ENCODE results near the gene CCDC178.
A peak's percentile ranks its signal among the peaks of the same experiment; 100 is the strongest.

Gene CCDC178

DNA sequence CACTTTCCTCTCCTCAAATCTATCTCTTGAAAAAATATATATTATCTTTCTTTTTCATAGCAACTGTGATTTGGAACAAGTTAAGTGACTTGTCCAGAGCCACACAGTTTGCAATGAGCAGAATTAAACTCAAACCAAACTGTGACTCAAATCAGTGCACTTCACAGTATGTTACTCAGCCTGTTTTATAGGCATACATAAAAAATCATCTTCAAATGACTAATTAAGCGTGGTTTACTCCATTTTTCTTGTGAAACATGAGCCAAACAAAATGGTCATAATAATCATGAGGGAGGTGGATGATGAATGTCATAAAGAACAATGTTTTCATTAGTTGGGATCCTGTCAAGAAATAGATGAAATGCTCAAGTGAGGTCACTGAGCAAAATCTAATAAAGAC lies 6.1 kb upstream of the CCDC178 start:
- Histone ChIP-seq H4K91ac (ENCODE audit: low read depth, low read length) (no peak overlapping the region), H2BK5ac (ENCODE audit: low read depth, low read length, poor library complexity) (no peak overlapping the region), H2BK12ac (ENCODE audit: low read length) (no peak overlapping the region), H3K14ac (ENCODE audit: low read length) (no peak overlapping the region), H3K23ac (ENCODE audit: low read length) (no peak overlapping the region), H2BK120ac (ENCODE audit: insufficient read depth, low read length, poor library complexity) (no peak overlapping the region), H3K36me3 (ENCODE audit: control insufficient read depth in 1 of 2, insufficient read depth in 2 of 2, low read length in 2 of 2) (no peaks in the 10 kb centered on the region), H2AFZ (ENCODE audit: insufficient read depth, low read length, poor library complexity) (no peak overlapping the region), H3K27ac (ENCODE audit: low read depth, low read length) (no peak overlapping the region), H3K4me3 (ENCODE audit: low read depth, low read length) (no peak overlapping the region), H2AK5ac (ENCODE audit: low read length) (no peak overlapping the region), H4K8ac (ENCODE audit: low read depth, low read length) (no peak overlapping the region), H3K4me1 (ENCODE audit: control insufficient read depth in 1 of 2, insufficient read depth in 2 of 2, low read length in 2 of 2) (no peaks in the 10 kb centered on the region), H3K79me2 (ENCODE audit: control insufficient read depth, insufficient read depth, low read length, poor library complexity) (no peaks in the 10 kb centered on the region), H4K12ac (ENCODE audit: low read depth, low read length) (no peak overlapping the region), H3K4me2 (ENCODE audit: low read length) (no peak overlapping the region), H3K9ac (ENCODE audit: low read length) (no peak overlapping the region), H3K4ac (ENCODE audit: low read depth, low read length) (no peak overlapping the region), H3K18ac (ENCODE audit: low read length) (no peak overlapping the region), H3K79me1 (ENCODE audit: low read length) (no peaks in the 10 kb centered on the region), H3K27me3 (ENCODE audit: insufficient read depth, low read length) (no peaks in the 10 kb centered on the region), H3K9me3 (ENCODE audit: insufficient read depth, low read depth, low read length) (no peaks in the 10 kb centered on the region)
- DNase-seq, result peak in 1 of 2 donors; percentile 4
- WGBS (ENCODE audit: extremely low coverage, insufficient coverage, insufficient read length), result no CpG with 5 or more reads among the region's 1 CpG

DNA sequence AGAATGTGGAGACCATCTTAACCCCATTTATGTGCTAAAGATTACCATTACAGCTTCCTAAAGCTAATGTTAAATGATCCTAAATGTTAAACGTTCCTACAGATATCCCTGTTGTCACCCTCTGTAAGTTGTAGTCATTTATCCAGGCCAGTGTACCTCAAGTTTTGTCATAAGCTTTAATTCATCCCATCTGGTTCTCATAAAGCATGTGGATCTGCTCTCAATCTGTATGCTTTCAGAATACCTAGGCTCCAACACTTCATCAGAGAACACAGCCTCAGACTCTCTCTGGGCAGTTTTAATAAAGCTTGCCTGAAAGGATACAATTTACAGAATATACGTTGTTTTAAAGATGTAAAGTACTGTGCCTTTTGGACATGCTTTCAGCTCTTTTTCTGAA lies 4.2 kb upstream of the CCDC178 start:
- Histone ChIP-seq H3K27me3 (ENCODE audit: insufficient read depth, low read length) (peaks cover 5% of the 10 kb centered on the region), H4K12ac (ENCODE audit: low read depth, low read length) (no peak overlapping the region), H3K9me3 (ENCODE audit: insufficient read depth, low read depth, low read length) (no peaks in the 10 kb centered on the region), H3K4me2 (ENCODE audit: low read length) (no peak overlapping the region), H2BK12ac (ENCODE audit: low read length) (no peak overlapping the region), H4K8ac (ENCODE audit: low read depth, low read length) (no peak overlapping the region), H3K27ac (ENCODE audit: low read depth, low read length) (no peak overlapping the region), H3K18ac (ENCODE audit: low read length) (no peak overlapping the region), H3K23ac (ENCODE audit: low read length) (no peak overlapping the region), H3K4me1 (ENCODE audit: control insufficient read depth in 1 of 2, insufficient read depth in 2 of 2, low read length in 2 of 2) (no peaks in the 10 kb centered on the region), H2BK5ac (ENCODE audit: low read depth, low read length, poor library complexity) (no peak overlapping the region), H3K36me3 (ENCODE audit: control insufficient read depth in 1 of 2, insufficient read depth in 2 of 2, low read length in 2 of 2) (no peaks in the 10 kb centered on the region), H3K4ac (ENCODE audit: low read depth, low read length) (no peak overlapping the region), H4K91ac (ENCODE audit: low read depth, low read length) (no peak overlapping the region), H2AK5ac (ENCODE audit: low read length) (no peak overlapping the region), H3K4me3 (ENCODE audit: low read depth, low read length) (no peak overlapping the region), H3K79me2 (ENCODE audit: control insufficient read depth, insufficient read depth, low read length, poor library complexity) (no peaks in the 10 kb centered on the region), H3K9ac (ENCODE audit: low read length) (no peak overlapping the region), H3K79me1 (ENCODE audit: low read length) (peaks cover 4% of the 10 kb centered on the region), H2BK120ac (ENCODE audit: insufficient read depth, low read length, poor library complexity) (no peak overlapping the region), H2AFZ (ENCODE audit: insufficient read depth, low read length, poor library complexity) (no peak overlapping the region), H3K14ac (ENCODE audit: low read length) (no peak overlapping the region)
- no peak for DNase-seq
- no CpG with 5 or more reads among the region's 2 CpGs for WGBS (ENCODE audit: extremely low coverage, insufficient coverage, insufficient read length)

DNA sequence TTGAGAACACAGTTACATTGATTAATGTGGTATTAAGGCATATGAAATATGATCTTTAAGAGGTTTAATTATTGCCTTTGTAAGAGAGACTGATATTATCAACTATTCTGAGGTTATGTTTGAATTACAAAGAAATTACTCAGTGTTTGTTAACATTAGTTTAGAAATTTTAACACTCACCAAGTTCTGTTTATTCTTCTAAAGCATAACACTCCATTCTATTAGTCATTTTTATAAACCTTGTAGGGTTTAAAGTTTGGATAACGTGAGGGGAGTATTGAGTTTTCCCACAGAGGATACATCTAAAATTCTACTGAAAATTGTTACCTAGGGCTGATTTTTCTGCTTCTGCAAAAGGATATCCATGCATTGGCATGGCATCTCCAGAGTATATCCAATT lies 7.7 kb downstream of the CCDC178 start:
- H2AFZ ChIP-seq (ENCODE audit: insufficient read depth, low read length, poor library complexity), result no peak overlapping the region
- no peaks in the 10 kb centered on the region for H3K79me1 ChIP-seq (ENCODE audit: low read length)
- no peak overlapping the region for H3K4me2 ChIP-seq (ENCODE audit: low read length)
- no peaks in the 10 kb centered on the region for H3K79me2 ChIP-seq (ENCODE audit: control insufficient read depth, insufficient read depth, low read length, poor library complexity)
- H3K4me1 ChIP-seq (ENCODE audit: control insufficient read depth in 1 of 2, insufficient read depth in 2 of 2, low read length in 2 of 2), result no peaks in the 10 kb centered on the region
- no peak overlapping the region for H3K9ac ChIP-seq (ENCODE audit: low read length)
- no peak overlapping the region for H3K23ac ChIP-seq (ENCODE audit: low read length)
- H4K91ac ChIP-seq (ENCODE audit: low read depth, low read length), result no peak overlapping the region
- no peaks in the 10 kb centered on the region for H3K36me3 ChIP-seq (ENCODE audit: control insufficient read depth in 1 of 2, insufficient read depth in 2 of 2, low read length in 2 of 2)
- H3K27ac ChIP-seq (ENCODE audit: low read depth, low read length), result no peak overlapping the region
- H3K18ac ChIP-seq (ENCODE audit: low read length), result no peak overlapping the region
- no peak overlapping the region for H2AK5ac ChIP-seq (ENCODE audit: low read length)
- no peak overlapping the region for H4K12ac ChIP-seq (ENCODE audit: low read depth, low read length)
- H3K14ac ChIP-seq (ENCODE audit: low read length), result no peak overlapping the region
- no peak overlapping the region for H2BK12ac ChIP-seq (ENCODE audit: low read length)
- H4K8ac ChIP-seq (ENCODE audit: low read depth, low read length), result no peak overlapping the region
- no peak overlapping the region for H2BK5ac ChIP-seq (ENCODE audit: low read depth, low read length, poor library complexity)
- H3K4ac ChIP-seq (ENCODE audit: low read depth, low read length), result no peak overlapping the region
- no peak for DNase-seq
- H3K9me3 ChIP-seq (ENCODE audit: insufficient read depth, low read depth, low read length), result no peaks in the 10 kb centered on the region
- H3K27me3 ChIP-seq (ENCODE audit: insufficient read depth, low read length), result no peaks in the 10 kb centered on the region
- WGBS (ENCODE audit: extremely low coverage, insufficient coverage, insufficient read length), result no CpG with 5 or more reads among the region's 1 CpG
- H2BK120ac ChIP-seq (ENCODE audit: insufficient read depth, low read length, poor library complexity), result no peak overlapping the region
- H3K4me3 ChIP-seq (ENCODE audit: low read depth, low read length), result no peak overlapping the region

DNA sequence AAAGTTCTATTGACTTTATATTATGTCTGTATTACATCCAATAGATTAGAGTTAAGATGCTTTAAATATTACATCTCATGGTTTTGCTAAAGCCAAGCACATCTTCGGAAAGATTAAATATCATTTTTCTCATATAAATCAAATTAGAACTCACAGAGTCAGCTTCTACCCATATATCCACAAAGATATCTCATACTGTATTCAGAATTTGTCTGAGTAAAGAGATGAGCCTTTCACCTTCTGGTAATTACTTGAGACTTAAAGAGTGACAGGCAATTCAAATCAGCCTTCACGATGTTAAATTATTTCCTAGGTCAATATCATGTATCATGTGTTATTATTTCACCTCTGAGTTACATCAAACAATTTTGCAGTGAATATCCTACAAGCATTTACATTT lies 13.0 kb downstream of the CCDC178 start:
- H2AK5ac ChIP-seq (ENCODE audit: low read length), result no peak overlapping the region
- no peak overlapping the region for H3K4me3 ChIP-seq (ENCODE audit: low read depth, low read length)
- H3K9ac ChIP-seq (ENCODE audit: low read length), result no peak overlapping the region
- no peak overlapping the region for H2AFZ ChIP-seq (ENCODE audit: insufficient read depth, low read length, poor library complexity)
- no peak for DNase-seq
- no peaks in the 10 kb centered on the region for H3K4me1 ChIP-seq (ENCODE audit: control insufficient read depth in 1 of 2, insufficient read depth in 2 of 2, low read length in 2 of 2)
- no peaks in the 10 kb centered on the region for H3K36me3 ChIP-seq (ENCODE audit: control insufficient read depth in 1 of 2, insufficient read depth in 2 of 2, low read length in 2 of 2)
- no peak overlapping the region for H3K23ac ChIP-seq (ENCODE audit: low read length)
- no peak overlapping the region for H4K8ac ChIP-seq (ENCODE audit: low read depth, low read length)
- H3K14ac ChIP-seq (ENCODE audit: low read length), result no peak overlapping the region
- H4K91ac ChIP-seq (ENCODE audit: low read depth, low read length), result no peak overlapping the region
- H3K79me1 ChIP-seq (ENCODE audit: low read length), result no peaks in the 10 kb centered on the region
- H3K27ac ChIP-seq (ENCODE audit: low read depth, low read length), result no peak overlapping the region
- no peak overlapping the region for H3K4ac ChIP-seq (ENCODE audit: low read depth, low read length)
- no peaks in the 10 kb centered on the region for H3K9me3 ChIP-seq (ENCODE audit: insufficient read depth, low read depth, low read length)
- no peak overlapping the region for H2BK5ac ChIP-seq (ENCODE audit: low read depth, low read length, poor library complexity)
- H2BK12ac ChIP-seq (ENCODE audit: low read length), result no peak overlapping the region
- H4K12ac ChIP-seq (ENCODE audit: low read depth, low read length), result no peak overlapping the region
- no peak overlapping the region for H3K18ac ChIP-seq (ENCODE audit: low read length)
- no peaks in the 10 kb centered on the region for H3K27me3 ChIP-seq (ENCODE audit: insufficient read depth, low read length)
- no CpG with 5 or more reads among the region's 2 CpGs for WGBS (ENCODE audit: extremely low coverage, insufficient coverage, insufficient read length)
- H3K79me2 ChIP-seq (ENCODE audit: control insufficient read depth, insufficient read depth, low read length, poor library complexity), result no peaks in the 10 kb centered on the region
- no peak overlapping the region for H3K4me2 ChIP-seq (ENCODE audit: low read length)
- H2BK120ac ChIP-seq (ENCODE audit: insufficient read depth, low read length, poor library complexity), result no peak overlapping the region
